ENCODE data around the gene RYR1.

The RYR1 gene

DNA sequence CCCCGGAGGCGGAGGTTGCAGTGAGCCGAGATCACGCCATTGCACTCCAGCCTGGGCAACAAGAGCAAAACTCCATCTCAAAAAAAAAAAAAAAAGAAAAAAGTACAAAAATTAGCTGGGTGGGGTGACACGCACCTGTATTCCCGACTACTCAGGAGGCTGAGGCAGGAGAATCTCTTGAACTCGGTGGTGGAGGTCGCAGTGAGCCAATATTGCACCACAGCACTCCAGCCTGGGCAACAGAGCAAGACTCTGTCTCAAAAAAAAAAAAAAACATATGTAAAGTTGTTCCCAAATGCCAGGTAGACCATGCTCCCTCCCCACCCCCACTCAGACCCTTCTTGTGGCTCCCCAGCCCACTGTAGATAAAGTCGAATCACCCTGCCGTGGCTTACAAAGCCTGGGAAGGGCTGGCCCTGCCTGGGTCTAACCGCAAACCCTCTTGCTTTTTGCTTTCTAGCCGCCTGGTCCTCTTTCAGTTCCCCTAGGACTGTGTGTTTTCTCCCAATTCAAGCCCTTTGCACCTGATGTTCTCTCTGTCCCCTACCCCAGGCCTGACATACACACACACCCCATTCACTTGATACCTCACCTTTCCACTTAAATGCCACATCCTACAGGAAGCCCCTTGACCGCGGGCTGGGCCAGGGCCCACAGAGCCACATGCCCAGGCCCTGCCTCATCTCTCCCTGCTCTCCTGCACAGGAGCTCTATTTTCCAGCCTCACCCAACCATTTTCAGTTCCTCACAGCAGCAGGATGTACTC, 149.9 kb downstream of the RYR1 start:
- no peak overlapping the region for H3K27ac ChIP-seq
- TF ChIP-seq, protein P1, sequence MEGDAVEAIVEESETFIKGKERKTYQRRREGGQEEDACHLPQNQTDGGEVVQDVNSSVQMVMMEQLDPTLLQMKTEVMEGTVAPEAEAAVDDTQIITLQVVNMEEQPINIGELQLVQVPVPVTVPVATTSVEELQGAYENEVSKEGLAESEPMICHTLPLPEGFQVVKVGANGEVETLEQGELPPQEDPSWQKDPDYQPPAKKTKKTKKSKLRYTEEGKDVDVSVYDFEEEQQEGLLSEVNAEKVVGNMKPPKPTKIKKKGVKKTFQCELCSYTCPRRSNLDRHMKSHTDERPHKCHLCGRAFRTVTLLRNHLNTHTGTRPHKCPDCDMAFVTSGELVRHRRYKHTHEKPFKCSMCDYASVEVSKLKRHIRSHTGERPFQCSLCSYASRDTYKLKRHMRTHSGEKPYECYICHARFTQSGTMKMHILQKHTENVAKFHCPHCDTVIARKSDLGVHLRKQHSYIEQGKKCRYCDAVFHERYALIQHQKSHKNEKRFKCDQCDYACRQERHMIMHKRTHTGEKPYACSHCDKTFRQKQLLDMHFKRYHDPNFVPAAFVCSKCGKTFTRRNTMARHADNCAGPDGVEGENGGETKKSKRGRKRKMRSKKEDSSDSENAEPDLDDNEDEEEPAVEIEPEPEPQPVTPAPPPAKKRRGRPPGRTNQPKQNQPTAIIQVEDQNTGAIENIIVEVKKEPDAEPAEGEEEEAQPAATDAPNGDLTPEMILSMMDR (conservative IDR thresholded peaks at IDR 0.05), result no peak

DNA sequence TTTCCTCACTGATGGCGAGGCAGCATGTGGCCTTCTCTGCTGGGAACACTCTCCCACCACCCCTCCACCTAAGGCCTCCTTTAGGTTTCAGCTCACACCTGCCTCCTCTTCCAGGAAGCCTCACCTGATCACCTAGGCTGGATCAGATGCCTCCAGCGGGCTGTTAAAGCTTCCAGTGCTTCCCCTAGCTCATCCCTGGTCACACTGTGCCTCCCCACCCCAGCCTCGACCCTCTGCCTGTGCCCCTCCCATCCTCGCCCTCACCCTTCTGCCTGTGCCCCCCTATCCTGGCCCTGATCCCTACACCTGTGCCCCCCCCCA, 150.5 kb downstream of the RYR1 start:
- TF ChIP-seq, protein P1 (conservative IDR thresholded peaks at IDR 0.05), result no peak
- no peak overlapping the region for H3K27ac ChIP-seq

DNA sequence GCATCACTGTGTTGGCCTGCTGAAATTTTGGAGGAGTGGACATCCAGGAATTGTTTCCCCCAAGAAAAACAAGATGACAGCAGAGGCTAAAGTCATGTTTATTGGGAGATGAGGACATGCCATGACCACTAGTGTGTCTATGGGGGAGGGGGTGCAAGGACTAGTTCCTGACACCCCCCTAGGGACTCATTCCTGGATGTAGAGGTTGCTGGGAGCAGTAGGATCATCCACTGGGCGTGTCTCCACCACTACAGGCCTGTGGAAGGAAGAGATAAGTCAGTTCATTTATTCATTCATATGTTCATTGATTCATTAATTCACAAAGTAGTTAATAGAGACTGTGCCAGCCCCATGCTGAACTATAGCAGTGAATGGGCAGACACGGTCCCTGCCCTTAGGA, 154.1 kb downstream of the RYR1 start:
- H3K27ac ChIP-seq, result no peak overlapping the region
- TF ChIP-seq, protein P1 (conservative IDR thresholded peaks at IDR 0.05), result no peak

DNA sequence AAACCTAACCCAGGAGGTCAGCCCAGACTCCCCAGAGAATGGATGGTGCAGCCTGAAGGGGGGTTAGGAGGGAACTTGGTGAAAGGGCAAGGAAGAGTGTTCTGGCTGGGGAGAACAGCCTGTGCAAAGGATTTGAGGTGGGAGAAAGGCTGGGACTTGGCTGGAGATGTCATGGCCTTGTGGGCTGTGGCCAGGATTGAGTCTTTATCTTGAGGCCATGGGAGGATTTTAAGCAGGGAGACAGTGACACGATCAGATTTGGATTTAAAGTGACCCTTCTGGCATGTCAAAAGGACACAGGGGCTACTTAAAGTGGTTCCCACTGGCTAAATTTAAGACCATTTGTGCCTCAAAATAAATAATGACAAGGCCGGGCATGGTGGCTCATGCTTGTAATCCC, 154.6 kb downstream of the RYR1 start:
- H3K27ac ChIP-seq, result no peak overlapping the region
- TF ChIP-seq, protein P1 (conservative IDR thresholded peaks at IDR 0.05), result no peak

DNA sequence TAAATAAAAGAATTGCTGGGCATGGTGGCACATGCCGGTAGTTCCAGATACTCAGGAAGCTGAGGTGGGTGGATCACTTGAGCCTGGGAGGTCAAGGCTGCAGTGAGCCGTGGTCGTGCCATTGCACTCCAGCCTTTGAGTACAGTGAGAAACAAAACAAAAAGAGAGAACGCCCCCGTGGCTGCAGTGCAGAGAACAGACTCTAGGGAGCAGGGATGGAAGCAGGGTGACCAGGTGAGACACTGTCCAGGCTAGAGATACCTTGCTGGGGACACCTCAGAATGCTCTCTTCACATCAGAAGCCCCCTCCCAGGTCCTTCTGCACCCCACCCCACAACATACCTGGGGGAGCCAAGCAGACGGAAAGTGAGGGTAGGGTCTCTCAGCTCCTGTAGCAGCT, 159.4 kb downstream of the RYR1 start:
- no peak overlapping the region for H3K27ac ChIP-seq
- TF ChIP-seq, protein P1 (conservative IDR thresholded peaks at IDR 0.05), result no peak

DNA sequence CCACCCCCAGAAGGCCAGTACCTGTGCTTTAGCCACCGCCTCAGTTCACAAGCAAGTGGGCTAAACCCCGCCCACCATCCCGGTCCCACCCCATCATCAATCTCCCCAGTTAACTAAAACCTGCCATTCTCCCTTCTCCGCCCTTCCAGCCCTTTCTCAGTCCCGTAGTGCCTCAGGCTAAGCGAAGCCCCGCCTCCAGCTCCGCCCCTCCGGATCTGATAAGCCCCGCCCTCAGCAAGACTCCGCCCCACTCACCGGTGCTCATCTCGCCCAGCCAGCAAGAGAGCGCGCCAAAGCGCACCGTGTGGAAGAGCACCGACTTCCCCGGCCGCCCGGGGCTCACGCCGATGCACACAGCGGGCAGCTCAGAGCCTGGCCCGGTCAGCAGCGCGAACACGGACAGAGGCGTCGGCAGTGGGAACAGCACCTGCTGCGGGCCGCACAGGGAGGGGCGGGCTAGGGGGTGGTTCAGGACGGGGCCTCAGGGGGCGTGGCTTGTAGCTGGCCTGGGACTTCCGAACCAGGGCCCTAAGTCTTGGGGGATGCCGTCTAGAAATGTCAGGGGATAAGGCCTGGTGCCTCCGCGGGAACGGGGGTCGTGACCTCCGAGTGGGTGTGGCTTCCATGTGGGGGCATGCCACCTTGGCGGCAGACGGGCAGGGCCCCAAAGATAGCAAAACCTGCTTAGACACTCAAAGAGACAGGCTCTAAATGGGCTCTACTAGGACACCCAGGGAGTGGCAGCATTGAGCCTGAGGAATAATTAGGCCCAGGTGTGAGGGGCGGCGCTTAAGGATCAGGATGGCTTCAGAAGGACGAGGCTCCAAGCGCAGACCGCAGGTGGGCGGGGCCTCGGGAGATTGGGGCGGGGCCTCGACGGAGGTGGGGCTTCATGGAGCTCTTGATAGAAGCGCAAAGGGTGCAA, 162.8 kb downstream of the RYR1 start:
- peak overlapping the region; percentile 61 for H3K27ac ChIP-seq
- TF ChIP-seq, protein P1 (conservative IDR thresholded peaks at IDR 0.05), result no peak

DNA sequence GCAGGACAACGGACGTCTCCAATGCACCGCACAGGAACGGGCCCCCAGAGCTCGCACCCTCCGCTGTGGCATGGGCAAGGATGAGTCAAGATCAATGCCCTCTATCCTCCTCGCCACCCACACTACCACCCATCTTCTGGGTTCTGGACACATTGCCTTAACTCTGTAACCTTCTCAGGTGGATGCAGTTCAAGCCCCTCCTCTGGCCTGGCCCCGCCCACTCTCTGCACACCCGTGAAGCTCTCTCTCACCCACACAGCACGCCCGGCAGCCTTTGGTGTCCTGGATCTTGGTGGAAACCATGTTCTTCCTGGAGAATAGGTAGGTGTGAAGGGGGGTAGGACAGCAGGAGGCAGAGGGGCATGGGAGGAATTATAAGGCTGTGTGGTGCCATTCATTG, 163.6 kb downstream of the RYR1 start:
- no peak overlapping the region; the same call in 1 of the 2 replicates for H3K27ac ChIP-seq

More for the DNA sequence above, 163.6 kb downstream of the RYR1 start:
- TF ChIP-seq, protein P1 (conservative IDR thresholded peaks at IDR 0.05), result no peak

Measured in VCaP (cell line).